GM12878 (cell line): ENCODE measurements around the gene NUP210.

Experiments used
- CEBPB ChIP-seq, 2 experiments: fragments of 150-350 bp in 1 of 2; IDR thresholded peaks; 2 replicates each; pipeline ENCODE4 v1.6.1; 2012 to 2014; ENCODE audit warnings: low read depth in 2 of 2, low read length in 2 of 2, borderline replicate concordance in 1 of 2, inconsistent platforms in 1 of 2
- CTCF ChIP-seq, 3 experiments: IDR thresholded peaks in 2 of 3; conservative IDR thresholded peaks in 1 of 3; 2 replicates each; pipeline ENCODE4 v1.5.1; 2011; ENCODE audit warnings: low read depth in 3 of 3, low read length in 3 of 3, mild to moderate bottlenecking in 3 of 3, control low read depth in 2 of 3, moderate library complexity in 2 of 3, inconsistent platforms in 1 of 3, mixed read lengths in 1 of 3; ENCODE audit not compliant: control insufficient read depth in 2 of 3, insufficient read depth in 1 of 3; ENCODE audit errors: extremely low read depth in 1 of 3
- EZH2 ChIP-seq: IDR thresholded peaks from 2 replicates; pipeline ENCODE4 v1.6.1; 2012; ENCODE audit warnings: low read depth, mild to moderate bottlenecking, control low read depth, inconsistent platforms, low read length, borderline replicate concordance; ENCODE audit not compliant: control insufficient read depth
- NFIC ChIP-seq: IDR thresholded peaks from 2 replicates; pipeline ENCODE4 v1.6.1; 2012; ENCODE audit warnings: low read depth, mild to moderate bottlenecking, inconsistent platforms, low read length, moderate library complexity
- USF2 ChIP-seq: IDR thresholded peaks from 2 replicates; pipeline ENCODE4 v1.6.1; 2011; ENCODE audit warnings: low read depth, low read length, improper control_type of control experiment, borderline replicate concordance
- ZNF24 ChIP-seq: fragments of 450-650 bp; IDR thresholded peaks from 2 replicates; pipeline ENCODE4 v1.6.1; 2017; ENCODE audit warnings: antibody characterized with exemption, mild to moderate bottlenecking

- no peak for TF ChIP-seq NFIC
- no peak for TF ChIP-seq USF2
- no peak for TF ChIP-seq ZNF24
- TF ChIP-seq EZH2 = no peak
- TF ChIP-seq CTCF (IDR thresholded peaks at IDR 0.05 in 2 of 3, conservative IDR thresholded peaks at IDR 0.05 in 1 of 3; ENCODE audit: control insufficient read depth in 2 of 3, extremely low read depth in 1 of 3, insufficient read depth in 1 of 3, low read depth in 3 of 3, low read length in 3 of 3) = no peak
- no peak for TF ChIP-seq CEBPB (IDR thresholded peaks at IDR 0.05; ENCODE audit: borderline replicate concordance in 1 of 2, low read depth in 2 of 2, low read length in 2 of 2)
These were observed 86.8 kb downstream of the NUP210 start for GRCh38 chr3:13333236-13333897.
